GM19328 (cell line): Measurements from ENCODE around the gene PCBP3.
"Not testable (repeated sequence)": the region's sequence is repeated elsewhere in the genome, so short reads cannot be mapped to it uniquely, and the experiment has no call there.

Source experiments
- ATAC-seq: cut with Tn5 transposase; IDR thresholded peaks from one replicate; pipeline ENCODE4 v1.9.1; 2021; ENCODE audit warnings: mild to moderate bottlenecking, moderate library complexity; ENCODE audit not compliant: unreplicated experiment

The PCBP3 gene

DNA sequence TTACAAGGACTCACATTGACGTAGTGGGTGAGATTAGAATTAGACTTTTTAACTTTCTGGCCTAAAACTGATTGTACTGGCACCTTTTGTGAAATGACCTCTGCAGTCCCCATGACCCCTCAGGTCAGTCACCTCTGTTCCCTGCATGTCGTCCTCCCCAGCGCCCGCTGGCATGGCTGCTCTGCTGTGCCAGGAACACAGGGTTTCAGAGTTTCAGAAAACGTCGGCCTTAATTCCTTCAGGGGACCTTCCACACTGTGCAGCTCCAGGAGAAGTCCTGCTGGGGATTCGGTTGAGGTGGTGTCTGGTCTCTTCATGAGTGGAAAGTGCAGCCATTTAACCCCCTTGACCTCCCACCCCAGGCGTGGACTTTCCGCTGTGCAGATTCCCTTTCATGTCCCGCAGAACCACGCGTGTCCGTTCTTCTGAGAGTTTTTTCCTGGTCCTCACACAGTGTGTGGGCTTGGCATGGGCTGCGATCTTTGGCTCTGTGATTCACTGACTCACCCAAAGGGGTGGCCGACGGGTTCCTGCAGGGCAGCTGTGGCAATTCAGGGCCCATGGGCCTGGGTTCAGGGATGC, 179.7 kb downstream of the PCBP3 start:
- ATAC-seq: no peak

DNA sequence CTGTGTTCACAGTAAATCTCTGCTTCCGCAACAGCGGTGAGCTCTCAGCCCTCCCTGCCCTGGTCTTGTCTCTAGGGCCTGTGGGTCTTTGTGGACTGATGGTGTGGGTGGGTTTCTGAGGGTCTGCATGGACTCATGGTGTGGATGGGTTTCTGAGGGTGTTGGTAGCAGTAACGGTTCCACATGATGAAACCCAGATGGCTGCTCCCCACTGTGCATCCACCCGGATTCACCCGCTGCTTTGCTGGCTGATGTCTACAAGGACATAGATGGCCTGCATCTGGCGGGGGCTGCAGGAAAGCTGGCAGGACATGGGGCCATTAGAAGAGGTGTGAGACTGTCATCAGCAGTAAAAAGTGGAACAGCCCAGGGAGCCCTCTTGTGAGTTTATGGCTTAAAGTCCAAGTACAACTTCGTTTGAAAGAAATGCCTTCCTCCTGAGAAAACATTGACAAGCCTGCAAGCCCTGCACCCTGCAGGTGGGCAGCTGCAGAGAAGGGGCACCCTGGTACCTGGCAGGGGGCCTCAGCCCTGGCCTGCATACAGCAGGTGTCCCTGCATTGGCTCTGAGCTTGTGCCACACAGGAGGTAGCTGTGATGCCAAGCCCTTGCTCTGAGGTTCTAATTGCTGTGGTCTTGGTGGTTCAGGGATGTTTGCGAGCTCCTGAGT, 181.2 kb downstream of the PCBP3 start:
- ATAC-seq: no peak

DNA sequence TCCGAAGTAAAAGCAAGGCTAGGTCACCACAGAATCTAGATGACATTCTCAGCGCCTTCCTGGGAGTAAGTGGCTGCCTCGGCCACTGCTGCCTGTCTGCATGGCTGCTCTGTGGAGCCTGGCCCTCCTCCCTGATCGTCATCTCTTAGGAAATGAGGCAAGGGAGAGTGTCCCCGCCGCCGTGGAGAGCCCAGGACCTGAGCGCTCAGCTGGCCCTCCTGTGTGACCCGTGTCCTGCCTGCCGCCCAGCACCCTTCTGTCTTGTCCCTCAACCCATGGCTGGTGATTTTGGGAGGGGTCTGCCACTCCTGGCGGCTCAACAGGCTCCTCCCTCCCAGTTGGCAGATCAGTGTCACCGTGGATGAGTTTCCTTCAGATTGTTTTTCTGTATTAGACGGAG, 181.7 kb downstream of the PCBP3 start:
- ATAC-seq: no peak

DNA sequence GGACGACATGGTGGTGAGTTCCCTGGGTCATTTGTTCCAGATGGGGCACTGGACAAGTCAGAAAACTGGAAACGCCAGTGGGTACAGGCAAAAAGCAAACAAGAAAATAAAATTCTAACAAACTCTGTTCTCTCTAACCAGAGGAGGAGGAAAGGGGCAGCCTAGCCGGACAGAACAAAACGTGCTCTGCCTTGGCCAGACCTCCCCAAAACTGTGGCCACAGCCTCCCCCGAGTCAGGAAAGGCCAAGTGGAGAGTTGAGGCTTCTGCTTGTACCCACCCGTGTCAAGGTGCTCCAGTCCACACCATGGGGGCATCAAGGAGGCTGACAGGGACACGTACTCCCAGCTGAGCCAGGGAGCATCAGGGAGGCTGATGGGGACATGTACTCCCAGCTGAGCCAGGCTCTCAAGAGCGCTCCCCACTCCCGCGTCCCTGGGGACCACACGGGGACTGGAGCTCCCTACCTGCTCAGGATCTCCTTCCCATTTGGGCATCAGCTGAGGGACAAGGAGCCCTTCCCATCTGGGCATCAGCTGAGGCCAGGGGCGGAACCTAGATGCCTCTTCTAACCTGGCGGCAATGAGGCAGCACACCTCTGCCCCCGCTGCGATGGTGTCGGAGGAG, 183.3 kb downstream of the PCBP3 start:
- no peak for ATAC-seq

DNA sequence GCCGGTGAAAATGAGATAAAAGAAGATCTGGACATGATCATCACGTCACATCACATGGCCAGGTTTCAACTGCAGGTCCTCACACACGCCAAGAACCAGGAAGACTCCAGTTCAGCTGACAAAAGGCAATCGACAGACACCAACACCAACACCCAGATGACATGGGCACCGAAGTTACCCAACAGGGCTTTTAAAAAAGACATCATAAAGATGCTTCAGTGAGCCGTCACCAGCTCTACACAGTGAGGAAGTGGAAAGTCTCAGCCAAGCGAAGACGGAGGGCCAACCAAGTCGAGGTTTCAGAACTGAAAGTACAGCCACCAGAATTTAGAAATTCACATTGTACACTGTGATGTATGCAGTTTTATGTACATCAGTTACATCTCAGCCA, 183.8 kb downstream of the PCBP3 start:
- no peak for ATAC-seq

DNA sequence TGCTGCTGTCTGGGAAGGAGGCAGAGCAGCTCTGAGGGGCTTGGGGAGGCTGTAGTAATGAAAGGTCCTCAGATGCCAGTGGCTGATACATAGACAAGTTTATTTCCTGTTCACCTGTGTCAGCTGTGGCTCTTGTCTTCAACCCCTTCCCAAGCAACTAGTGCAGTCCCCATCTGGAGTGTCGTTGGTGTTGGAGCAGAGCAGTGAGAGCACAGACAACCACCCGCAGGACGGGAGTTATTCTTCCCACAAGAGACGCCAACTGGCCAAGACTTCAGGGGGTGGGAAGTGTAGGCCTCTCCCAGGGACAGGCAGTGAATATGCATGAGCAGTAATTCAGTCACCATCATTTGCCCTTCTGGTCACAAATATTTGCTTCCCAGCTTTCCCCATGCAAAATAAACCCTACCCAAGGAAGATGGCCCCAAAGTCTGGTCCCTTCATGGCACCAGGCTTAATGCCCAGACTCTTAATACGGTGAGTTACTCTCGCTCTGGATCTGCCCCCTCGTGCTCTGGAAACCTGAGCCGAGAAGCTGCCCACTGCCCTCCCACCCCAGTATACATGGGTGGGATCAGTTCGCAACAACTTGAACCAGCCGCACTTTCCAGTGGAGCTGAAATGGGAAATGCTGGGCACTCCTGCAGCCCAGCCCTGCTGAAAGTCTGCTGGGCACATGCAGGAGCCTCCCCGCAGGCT, 184.5 kb downstream of the PCBP3 start:
- no peak for ATAC-seq

DNA sequence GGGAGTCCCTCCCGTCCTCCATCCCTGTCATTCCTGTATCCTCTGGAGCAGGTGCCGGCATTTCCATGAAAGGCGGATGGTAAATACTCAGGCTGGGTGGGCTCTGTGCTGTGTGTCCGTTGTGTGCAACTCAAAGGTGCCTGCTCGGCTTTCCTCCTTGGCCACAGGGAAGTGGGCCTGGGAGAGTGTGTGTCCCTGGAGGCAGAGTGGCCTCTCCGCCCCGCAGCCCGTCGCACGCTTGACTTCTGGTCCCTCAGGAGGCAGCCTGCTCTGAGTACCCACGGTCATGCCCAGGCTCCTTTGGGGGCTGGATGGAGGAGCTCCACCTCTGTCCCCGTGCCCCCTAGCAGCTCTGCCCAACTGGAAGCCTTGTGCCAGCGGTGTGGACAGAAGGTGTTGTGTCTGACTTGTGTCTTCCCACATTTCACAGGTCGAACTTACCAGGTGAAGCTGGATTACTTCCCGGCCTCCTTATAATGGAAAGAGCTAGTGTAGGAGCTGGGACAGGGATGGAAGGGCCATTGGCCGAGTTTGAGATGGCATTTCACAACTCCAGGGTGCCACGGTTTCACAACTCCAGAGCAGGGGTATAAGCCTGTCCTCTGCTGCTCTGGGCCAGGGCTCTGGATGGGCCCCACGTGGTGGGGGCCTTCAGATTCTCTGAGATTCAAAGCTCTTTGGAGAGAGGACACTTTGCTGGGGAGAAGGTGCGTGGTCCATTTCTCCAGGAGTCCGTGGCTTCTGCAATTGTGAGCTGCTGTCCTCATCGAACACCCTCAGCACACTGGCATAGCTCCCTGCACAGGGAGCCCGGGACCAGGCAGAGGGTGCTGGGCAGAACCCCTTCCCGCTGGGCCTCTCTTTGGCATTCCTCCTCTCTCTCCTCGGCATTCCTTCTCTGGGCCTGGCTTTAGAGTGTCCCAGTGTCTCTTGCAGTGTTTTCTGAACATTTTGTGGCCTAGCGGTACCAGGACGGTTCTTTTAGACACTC, 185.3 kb downstream of the PCBP3 start:
- no peak for ATAC-seq

DNA sequence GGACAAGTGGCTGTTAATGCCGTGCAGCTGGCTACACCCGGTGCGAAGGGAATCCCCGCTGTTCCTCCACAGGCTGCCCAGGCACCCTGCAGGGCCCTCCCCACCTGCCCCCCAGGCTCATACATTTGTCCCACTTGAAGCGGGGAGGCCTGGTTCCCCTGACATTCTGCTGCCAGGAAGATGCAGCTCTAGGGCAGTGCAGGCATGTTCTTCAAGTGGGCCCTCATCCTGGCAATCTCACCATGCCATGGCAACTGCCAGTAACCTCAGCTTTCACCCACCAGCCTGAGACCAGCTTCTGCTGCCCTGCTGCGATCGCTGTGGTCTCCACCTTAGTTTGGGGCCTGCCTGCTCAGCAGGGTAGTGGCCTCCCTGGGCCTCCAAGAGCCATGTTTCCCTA, 186.1 kb downstream of the PCBP3 start:
- ATAC-seq: no peak

DNA sequence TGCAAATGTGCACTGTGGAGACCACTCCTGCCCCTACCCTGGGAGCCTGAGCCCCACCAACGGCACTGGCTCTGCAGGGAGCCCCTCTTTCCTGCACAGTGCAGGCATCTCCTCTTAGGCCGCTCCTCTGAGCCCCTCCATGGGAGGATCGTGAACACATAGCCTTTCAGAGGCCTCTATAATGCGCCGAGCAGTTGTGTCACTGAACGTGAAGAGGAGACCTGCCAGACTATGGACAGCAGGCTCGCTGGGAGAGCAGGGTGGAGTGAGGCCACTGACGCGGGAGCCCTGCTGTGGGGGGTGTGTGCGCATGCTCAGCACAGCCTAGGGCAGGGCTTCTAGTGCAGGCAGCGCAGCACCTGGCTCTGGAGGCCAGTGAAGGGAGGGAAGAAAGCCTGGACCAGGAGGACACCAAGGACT, 186.7 kb downstream of the PCBP3 start:
- ATAC-seq: no peak

DNA sequence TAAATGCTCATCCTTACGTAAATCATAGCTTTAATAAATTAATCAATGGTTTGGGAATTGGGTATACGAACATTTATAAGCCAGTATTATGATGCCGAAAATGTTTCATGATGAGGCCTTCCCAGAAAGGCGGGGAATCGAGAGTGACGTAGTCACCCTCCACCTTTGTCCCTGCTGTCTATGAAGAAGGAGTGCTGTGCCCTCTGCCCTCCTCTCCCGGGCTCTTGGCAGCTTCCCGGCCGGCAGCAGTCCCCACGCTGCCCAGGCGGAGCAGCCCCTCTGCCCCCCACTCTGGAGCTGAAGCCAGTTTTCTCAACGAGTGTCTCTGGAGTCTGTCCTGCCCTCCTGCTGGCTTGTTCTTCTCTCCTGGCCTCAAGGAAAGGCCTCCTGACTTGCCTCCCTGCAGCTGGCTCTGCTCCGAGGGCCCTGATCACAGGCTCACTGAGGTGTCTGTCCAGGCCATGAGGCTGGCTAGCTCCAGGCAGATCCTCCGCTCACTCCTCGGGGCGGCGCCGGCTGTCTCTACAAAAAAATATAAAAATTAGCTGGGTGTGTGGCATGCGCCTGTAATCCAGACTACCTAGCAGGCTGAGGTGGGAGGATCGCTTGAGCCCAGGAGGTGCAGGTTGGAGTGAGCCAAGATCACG, 187.3 kb downstream of the PCBP3 start:
- ATAC-seq: no peak

DNA sequence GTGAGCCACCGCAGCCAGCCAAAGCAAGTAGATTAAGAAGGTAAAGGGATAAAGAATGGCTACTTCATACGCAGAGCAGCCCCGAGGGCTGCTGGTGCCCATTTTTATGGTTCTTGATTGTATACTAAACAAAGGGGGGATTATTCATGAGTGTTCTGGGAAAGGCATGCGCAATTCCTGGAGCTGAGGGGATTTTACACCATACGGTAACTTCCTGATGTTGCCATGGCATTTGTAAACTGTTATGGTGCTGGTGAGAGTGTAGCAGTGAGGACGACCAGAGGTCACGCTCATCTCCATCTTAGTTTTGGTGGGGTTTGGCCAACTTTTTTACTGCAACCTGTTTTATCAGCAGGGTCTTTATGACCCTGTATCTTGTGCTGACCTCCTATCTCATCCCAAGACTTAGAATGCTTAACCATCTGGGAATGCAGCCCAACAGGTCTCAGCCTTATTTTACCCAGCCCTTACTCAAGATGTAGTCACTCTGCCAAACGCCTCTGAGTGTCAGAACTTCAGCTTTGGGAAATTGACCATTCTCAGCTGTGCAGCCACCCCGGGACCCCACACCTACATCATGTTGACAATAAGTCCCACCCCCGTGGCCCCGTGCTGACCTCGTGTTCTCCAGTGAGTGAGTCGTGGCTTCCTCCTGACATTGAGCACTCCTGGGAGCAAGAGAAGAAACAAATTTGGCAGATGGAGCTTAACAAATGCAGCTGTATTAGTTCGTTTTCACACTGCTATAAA, 188.6 kb downstream of the PCBP3 start:
- no peak for ATAC-seq

DNA sequence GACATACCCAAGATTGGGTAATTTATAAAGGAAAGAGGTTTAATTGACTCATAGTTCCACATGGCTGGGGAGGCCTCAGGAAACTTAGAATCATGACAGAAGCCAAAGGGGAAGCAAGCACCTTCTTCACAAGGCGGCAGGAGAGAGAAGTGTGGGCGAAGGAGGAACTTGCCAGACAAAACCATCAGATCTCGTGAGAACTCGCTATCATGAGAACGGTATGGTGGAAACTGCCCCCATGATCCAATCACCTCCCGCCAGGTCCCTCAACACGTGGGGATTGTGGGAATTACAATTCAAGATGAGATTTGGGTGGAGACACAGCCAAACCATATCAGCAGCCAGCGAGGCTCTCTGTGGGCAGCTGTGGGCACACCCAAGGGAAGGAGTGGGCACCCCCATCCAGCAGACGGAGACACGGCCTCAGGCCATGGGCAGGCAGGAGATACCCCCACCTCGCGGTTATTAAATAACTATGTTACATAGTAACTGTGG, 189.3 kb downstream of the PCBP3 start:
- not testable (repeated sequence) for ATAC-seq

DNA sequence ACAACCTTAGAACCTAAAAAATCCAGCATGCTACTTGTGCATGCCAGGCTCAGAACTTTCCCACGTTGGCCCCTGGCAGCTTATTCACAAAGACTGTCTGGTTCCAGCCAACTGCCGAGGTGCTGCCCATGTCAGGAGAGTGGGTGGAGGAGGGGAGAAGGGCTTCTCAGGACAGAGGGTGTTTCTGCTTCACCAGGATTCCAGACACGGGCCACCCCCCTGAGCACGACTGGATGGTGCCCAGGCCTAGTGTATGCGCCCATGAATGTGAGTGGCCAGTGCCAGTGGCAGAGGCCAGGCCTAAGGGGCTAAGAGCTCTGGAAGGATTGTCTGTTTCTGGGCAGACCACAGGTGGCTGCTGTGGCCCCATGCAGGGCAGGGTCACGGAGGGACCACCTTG, 189.9 kb downstream of the PCBP3 start:
- ATAC-seq: no peak

DNA sequence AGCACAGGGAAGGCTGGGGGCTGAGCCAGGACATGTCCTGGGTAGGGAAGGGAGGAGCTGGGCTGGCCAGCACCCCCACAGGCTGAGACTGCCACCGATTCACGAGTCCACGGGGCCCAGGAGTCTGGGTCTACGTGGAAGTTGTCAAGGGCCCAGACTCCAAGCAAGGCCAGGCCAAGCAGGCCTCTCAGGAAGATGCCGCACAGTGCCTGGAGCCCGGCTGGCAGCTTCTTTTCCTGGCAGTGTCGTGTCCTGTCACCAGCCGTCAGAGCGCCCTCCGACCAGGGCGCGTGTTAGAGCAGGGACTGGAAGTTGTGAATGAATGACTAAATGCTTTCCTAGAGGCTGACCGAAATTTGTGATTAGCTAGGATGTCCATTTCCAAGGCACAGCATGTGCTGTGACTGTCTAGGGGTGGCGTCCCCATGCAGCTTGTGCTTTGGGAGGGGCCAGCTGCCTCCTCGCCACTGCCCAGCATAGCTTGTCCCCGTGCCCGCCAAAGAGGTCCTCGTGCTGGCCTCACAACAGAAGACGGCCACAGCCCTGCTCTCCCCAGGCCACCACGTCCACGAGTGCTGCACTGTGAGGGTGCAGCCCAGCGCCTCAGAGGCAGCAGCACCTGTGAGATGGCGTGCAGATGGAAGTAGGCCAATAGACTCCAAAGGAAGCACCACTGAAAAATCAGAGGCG, 190.6 kb downstream of the PCBP3 start:
- no peak for ATAC-seq

DNA sequence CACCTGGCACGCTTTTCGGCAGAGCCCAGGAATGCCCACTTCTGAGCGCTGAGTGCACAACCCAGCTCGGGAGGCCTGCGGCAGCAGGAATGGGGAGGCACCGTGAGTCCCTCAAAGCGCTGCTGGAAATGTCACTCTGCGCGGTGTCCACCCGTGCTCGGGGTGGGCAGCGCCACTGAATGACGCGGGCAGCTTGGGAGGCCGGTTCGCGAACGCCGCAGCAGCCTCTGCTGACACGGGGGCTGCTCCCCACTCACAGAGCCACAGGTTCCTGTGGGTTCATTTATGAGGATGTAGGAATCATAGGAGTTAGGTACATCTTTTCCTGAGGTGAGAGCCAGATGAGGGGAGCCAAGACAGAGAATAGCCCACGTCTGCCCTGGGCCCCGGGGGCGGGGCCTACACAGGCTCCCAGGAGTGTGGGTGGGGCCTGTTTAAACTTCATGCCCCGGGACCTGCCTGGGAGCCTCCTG, 191.3 kb downstream of the PCBP3 start:
- no peak for ATAC-seq

DNA sequence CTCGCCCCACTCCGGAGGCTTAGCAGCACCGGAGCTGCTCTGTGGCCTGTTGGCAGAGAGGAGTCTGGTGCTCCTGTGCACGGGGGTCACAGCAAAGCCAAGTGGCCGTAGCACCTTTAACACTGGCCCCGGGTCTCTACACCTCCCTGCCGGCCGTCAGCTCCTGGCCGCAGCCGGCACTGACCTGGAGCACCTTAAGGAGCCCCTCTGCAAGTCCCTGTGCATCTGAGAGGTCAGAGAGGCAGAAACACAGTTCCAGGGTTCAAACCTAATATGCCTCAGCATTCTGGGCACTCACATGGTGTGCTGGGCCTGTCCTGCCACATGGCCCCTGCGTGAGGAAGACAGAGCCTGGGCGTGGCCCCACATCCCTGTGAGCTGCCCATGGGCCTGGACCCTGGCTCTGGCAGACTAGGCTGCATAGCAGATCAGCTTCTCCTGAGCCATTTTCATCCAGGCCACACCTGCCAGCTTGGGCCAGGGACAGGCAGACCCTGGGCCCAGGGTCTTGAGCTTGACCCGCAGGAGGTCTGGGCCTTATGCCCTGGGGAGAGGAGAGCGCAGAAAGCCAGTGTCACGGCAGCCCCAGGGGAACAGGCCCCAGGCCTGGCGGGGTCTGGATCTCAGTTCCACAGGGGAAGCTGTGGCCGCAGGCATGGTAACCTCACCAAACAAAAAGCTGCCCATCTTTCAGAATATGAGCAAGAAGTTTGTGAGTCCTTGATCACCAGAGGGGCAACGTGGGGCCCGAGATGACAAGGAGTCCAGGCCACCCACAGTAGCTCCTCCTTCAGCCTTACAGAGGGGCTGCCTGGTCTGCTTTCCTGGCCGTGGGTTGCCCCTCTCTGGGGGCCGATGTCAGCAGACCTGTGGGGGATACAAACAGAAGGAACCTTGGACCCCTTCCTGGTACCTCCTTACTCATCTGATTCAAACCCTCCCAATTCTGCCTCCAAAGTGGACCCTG, 192.1 kb downstream of the PCBP3 start:
- ATAC-seq: no peak

DNA sequence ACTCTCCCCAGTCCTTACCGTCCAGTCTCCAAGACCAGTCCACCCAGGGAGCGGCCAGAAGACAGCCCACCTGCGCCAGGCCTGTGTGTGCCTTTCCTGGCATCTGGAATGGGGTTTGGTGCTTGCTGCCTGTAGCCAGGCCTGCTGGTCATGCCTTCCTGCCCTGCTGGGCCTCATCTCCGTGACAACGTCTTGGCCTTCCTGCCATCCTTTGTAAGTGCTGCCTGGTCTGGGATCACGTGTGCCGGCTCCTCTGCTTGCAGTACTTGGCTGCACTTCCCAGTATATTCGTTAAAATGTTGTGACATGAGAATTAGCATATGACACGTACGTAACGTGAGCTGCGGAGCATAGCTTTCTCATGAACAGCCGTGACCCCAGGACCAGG, 192.7 kb downstream of the PCBP3 start:
- ATAC-seq: no peak
